Transverse colon (tissue), 4 donors: ENCODE measurements around the gene VSTM1. TPM values are rescaled to one million over a fixed set of nuclear protein-coding genes. Genes with fewer than 3 reads are reported as not detected.

Source experiments
- DNase-seq: peaks from one replicate; pipeline ENCODE4 v3.0.0-alpha.2; 2019
- H3K27ac ChIP-seq, 4 donors: fragments of 200-600 bp; sonication (generic); 2 replicates each; pipeline ENCODE4 v1.5.1; 2016 to 2018; ENCODE audit warnings: inconsistent platforms in 4 of 4
- H3K27me3 ChIP-seq: fragments of 200-600 bp; sonication (generic); 2 replicates; pipeline ENCODE4 v1.5.1; 2017; ENCODE audit warnings: inconsistent platforms
- H3K36me3 ChIP-seq, 4 donors: fragments of 200-600 bp; sonication (generic); 2 replicates each; pipeline ENCODE4 v1.5.1; 2017 to 2019; ENCODE audit warnings: inconsistent platforms in 4 of 4
- H3K4me1 ChIP-seq, 4 donors: fragments of 200-600 bp; sonication (generic); 2 replicates each; pipeline ENCODE4 v1.5.1; 2017 to 2020; ENCODE audit warnings: inconsistent platforms in 4 of 4
- H3K4me3 ChIP-seq, 4 donors: fragments of 200-600 bp; sonication (generic); 1 replicate in 1 of 4; 2 replicates in 3 of 4; pipeline versions ENCODE4 v1.5.1 to v1.6.1; 2017 to 2019; ENCODE audit warnings: inconsistent platforms in 4 of 4
- H3K9me3 ChIP-seq, 2 donors: fragments of 200-600 bp; sonication (generic); 2 replicates each; pipeline ENCODE4 v1.5.1; 2017 to 2019; ENCODE audit warnings: inconsistent platforms in 2 of 2
- CTCF ChIP-seq, 5 experiments: fragments of 200-600 bp in 3 of 5; fragments of 450-650 bp in 2 of 5; sonication (generic) in 3 of 5; IDR thresholded peaks; 1 replicate in 2 of 5; 2 replicates in 3 of 5; pipeline ENCODE4 v1.5.1; 2016 to 2017; ENCODE audit warnings: antibody characterized with exemption in 5 of 5, inconsistent platforms in 3 of 5, mild to moderate bottlenecking in 2 of 5, moderate library complexity in 1 of 5
- EP300 ChIP-seq: sonication (generic); formaldehyde crosslinking; IDR thresholded peaks from one replicate; pipeline ENCODE4 v1.6.1; 2017; ENCODE audit warnings: antibody characterized with exemption, low read depth
- POLR2A ChIP-seq: fragments of 450-650 bp; IDR thresholded peaks from one replicate; pipeline ENCODE4 v1.6.1; 2016; ENCODE audit warnings: antibody characterized with exemption, mild to moderate bottlenecking, moderate library complexity
- POLR2AphosphoS5 ChIP-seq, 3 donors: sonication (generic); formaldehyde crosslinking; IDR thresholded peaks; one replicate each; pipeline ENCODE4 v1.6.1; 2016; ENCODE audit warnings: antibody characterized with exemption in 3 of 3
- WGBS, 2 donors: methylation state at CpG; one replicate each; pipeline ENCODE4 v1.1.5; 2018; ENCODE audit warnings: low coverage in 1 of 2; 5-methylcytosine and 5-hydroxymethylcytosine counted together
- in situ Hi-C, 4 donors: fragments of 200-750 bp; cut with MboI; loops; one replicate each; pipeline versions ENCODE4 v1.15.0 to v1.15.1; 2017; ENCODE audit warnings: low sequenced_read_pairs in 3 of 4, low pct_ligation_motif_present in 1 of 4, low pct_unique_long_range_greater_than_20kb in 1 of 4
- intact Hi-C: fragments of 100-400 bp; cut with DNase I; formaldehyde crosslinking; loops from one replicate; pipeline ENCODE4 v1.15.1; 2023; ENCODE audit warnings: low total_unique reads
- total RNA-seq, 4 donors: library from RNA; depleted of rRNA; stranded (reverse); fragments of >200 nt; gene quantifications; one replicate each; pipeline ENCODE4 v1.1.0, GENCODE V29; 2016

VSTM1 gene
- total RNA-seq, 4 donors from 2014 or later = not detected

- DNase-seq = no peak
- H3K4me1 ChIP-seq = peaks cover 7 to 19% (median 8%) of the 10 kb centered on the region in 4 donors
- in situ Hi-C loops = no loop called here
- no peaks in the 10 kb centered on the region for H3K36me3 ChIP-seq
- no peak for TF ChIP-seq CTCF (IDR thresholded peaks at IDR 0.05)
- TF ChIP-seq EP300 = no peak
- TF ChIP-seq POLR2AphosphoS5 (IDR thresholded peaks at IDR 0.05) = no peak
- no peak for TF ChIP-seq POLR2A
- peaks cover 10% of the 10 kb centered on the region for H3K27me3 ChIP-seq
- H3K4me3 ChIP-seq = no peak overlapping the region
- H3K9me3 ChIP-seq = no peaks in the 10 kb centered on the region
- intact Hi-C loops = no loop called here
- WGBS, 2 donors = 81 to 91% methylated on average over 4 to 17 of the region's 17 CpGs
- no peak overlapping the region for H3K27ac ChIP-seq
These were observed 30.8 kb upstream of the VSTM1 start for GRCh38 chr19:54094426-54095000.

DNA sequence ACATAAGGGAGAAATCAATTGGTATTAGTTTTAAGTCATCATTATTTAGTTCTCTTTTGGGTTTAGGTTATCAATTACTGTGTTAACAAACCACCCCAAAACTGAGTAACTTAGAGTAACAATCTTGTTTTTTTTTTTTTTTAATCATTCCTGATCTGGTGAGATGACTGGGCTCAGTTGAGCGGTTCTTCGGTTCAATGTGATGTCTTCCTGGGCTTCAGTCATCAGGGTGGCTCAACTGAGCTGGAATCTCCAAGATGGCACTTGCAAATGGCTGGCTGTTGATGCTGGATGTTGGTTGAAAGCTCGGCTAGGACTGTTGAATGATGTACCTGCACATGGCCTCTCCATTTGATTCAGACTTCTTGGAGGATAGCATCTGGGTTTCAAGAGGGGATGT is 20.7 kb upstream of the VSTM1 start:
- in situ Hi-C loops (no loop called here), intact Hi-C loops (no loop called here)
- Histone ChIP-seq H3K36me3 (no peaks in the 10 kb centered on the region), H3K4me1 (no peaks in the 10 kb centered on the region), H3K27ac (no peak overlapping the region), H3K27me3 (peaks cover under 1% of the 10 kb centered on the region), H3K4me3 (no peak overlapping the region), H3K9me3 (no peaks in the 10 kb centered on the region)
- 75 to 90% methylated on average over 2 to 3 of the region's 3 CpGs for WGBS, 2 donors
- DNase-seq = no peak
- TF ChIP-seq EP300 = no peak
- TF ChIP-seq POLR2AphosphoS5 (IDR thresholded peaks at IDR 0.05) = no peak
- no peak for TF ChIP-seq CTCF (IDR thresholded peaks at IDR 0.05)
- TF ChIP-seq POLR2A = no peak

DNA sequence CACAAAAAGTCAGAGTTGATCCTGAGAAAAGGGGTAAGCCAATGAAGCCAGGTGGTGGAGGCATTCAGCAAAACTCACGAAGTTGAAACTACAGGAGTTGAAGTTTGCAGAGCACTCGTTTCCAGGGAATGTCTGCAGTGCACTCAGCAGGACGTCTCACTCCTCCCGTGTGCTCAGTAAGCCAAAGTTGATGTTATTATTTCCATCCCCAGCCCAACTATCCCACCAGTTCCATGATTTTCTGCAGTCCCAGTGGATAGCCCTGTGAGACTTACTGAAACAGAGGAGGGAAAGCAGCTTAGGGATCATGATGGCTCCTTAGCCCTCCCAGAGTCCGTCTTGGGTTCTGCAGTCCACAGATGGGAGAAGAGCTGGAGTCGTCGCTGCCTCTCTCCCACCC is 17.3 kb upstream of the VSTM1 start, which contains the start of gene TARM1:
TARM1 (minus strand) TSS at position 334 of the 400 bp plus-strand sequence; CDS start at position 309, 25 bp downstream.
- 79 to 84% methylated on average over 2 to 7 of the region's 7 CpGs for WGBS, 2 donors
- in situ Hi-C loops (no loop called here), intact Hi-C loops (no loop called here)
- no peak for DNase-seq
- no peak within 1 kb of the TSS for H3K4me3 ChIP-seq
- TF ChIP-seq POLR2AphosphoS5 (IDR thresholded peaks at IDR 0.05) (no peak), CTCF (IDR thresholded peaks at IDR 0.05) (no peak), POLR2A (no peak), EP300 (no peak)
- H3K27ac ChIP-seq = no peak within 1 kb of the TSS
- H3K27me3 ChIP-seq = no peaks in the 10 kb centered on the region
- H3K36me3 ChIP-seq = no peaks in the 10 kb centered on the region
- H3K4me1 ChIP-seq = no peaks in the 10 kb centered on the region
- no peaks in the 10 kb centered on the region for H3K9me3 ChIP-seq

- DNase-seq = no peak
- Histone ChIP-seq H3K27me3 (no peaks in the 10 kb centered on the region), H3K4me1 (no peaks in the 10 kb centered on the region), H3K36me3 (no peaks in the 10 kb centered on the region), H3K27ac (no peak overlapping the region), H3K9me3 (no peaks in the 10 kb centered on the region), H3K4me3 (no peak overlapping the region)
- TF ChIP-seq POLR2A (no peak), EP300 (no peak), POLR2AphosphoS5 (IDR thresholded peaks at IDR 0.05) (no peak), CTCF (IDR thresholded peaks at IDR 0.05) (no peak)
- 46 to 72% methylated on average over 2 to 5 of the region's 5 CpGs for WGBS, 2 donors
- in situ Hi-C loops (no loop called here), intact Hi-C loops (no loop called here)
These were observed 13.6 kb upstream of the VSTM1 start for GRCh38 chr19:54077334-54077733.
